PFSK-1 (cell line): ENCODE measurements around the gene EIF1B.

Source experiments
- FOXP2 ChIP-seq: optimal IDR thresholded peaks from 2 replicates; pipeline ENCODE3; 2011; ENCODE audit warnings: borderline replicate concordance, control low read depth, inconsistent platforms; ENCODE audit not compliant: insufficient read depth; ENCODE audit errors: extremely low read length, extremely low read depth
- POLR2AphosphoS5 ChIP-seq: IDR thresholded peaks from 2 replicates; pipeline ENCODE4 v1.6.1; 2012; ENCODE audit warnings: low read depth, mild to moderate bottlenecking, control low read depth, low read length, moderate library complexity
- REST ChIP-seq, 2 experiments: IDR thresholded peaks; 2 replicates each; pipeline versions ENCODE4 v1.6.1 to v1.8.0; 2011 to 2012; ENCODE audit warnings: low read depth in 2 of 2, low read length in 2 of 2, control low read depth in 1 of 2, inconsistent platforms in 1 of 2, mild to moderate bottlenecking in 1 of 2, moderate library complexity in 1 of 2; ENCODE audit not compliant: insufficient read depth in 1 of 2
- SIN3A ChIP-seq: IDR thresholded peaks from 2 replicates; pipeline ENCODE4 v1.6.1; 2012; ENCODE audit warnings: mild to moderate bottlenecking, low read length, moderate library complexity, borderline replicate concordance; ENCODE audit not compliant: insufficient read depth
- TAF1 ChIP-seq: IDR thresholded peaks from 2 replicates; pipeline ENCODE4 v1.6.1; 2012; ENCODE audit warnings: low read length, control low read depth, borderline replicate concordance; ENCODE audit not compliant: insufficient read depth

EIF1B gene

GRCh38 chr3:40290396-40290795 is 19.1 kb upstream of the EIF1B start:
- TF ChIP-seq SIN3A: no peak
- TF ChIP-seq POLR2AphosphoS5: no peak
- TF ChIP-seq FOXP2: no peak
- no peak for TF ChIP-seq REST (IDR thresholded peaks at IDR 0.05; ENCODE audit: insufficient read depth in 1 of 2, low read depth in 2 of 2, low read length in 2 of 2)
- TF ChIP-seq TAF1: no peak

DNA sequence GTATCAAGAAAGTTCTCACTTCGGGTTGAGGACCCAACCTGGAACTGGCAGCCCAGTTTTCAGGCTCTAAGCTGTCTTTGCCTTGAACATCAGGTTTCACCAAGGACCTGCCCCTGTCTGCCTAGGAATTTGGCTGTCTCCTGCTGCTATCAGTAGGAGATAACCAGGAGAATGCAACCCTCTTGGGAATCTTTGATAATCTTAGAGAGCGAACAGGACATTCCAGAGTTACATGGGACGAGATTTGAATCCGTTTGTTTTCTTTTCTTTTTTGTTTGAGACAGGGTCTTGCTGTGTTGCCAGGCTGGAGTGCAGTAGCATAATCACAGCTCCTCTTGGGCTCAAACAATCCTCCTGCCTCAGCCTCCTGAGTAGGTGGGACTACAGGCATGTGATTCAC is 18.0 kb upstream of the EIF1B start:
- TF ChIP-seq POLR2AphosphoS5 (no peak), REST (IDR thresholded peaks at IDR 0.05; ENCODE audit: insufficient read depth in 1 of 2, low read depth in 2 of 2, low read length in 2 of 2) (no peak), TAF1 (no peak), SIN3A (no peak), FOXP2 (no peak)

GRCh38 chr3:40292637-40293349 is 16.7 kb upstream of the EIF1B start:
- TF ChIP-seq FOXP2: no peak
- TF ChIP-seq POLR2AphosphoS5: no peak
- no peak for TF ChIP-seq REST (IDR thresholded peaks at IDR 0.05; ENCODE audit: insufficient read depth in 1 of 2, low read depth in 2 of 2, low read length in 2 of 2)
- no peak for TF ChIP-seq SIN3A
- no peak for TF ChIP-seq TAF1

DNA sequence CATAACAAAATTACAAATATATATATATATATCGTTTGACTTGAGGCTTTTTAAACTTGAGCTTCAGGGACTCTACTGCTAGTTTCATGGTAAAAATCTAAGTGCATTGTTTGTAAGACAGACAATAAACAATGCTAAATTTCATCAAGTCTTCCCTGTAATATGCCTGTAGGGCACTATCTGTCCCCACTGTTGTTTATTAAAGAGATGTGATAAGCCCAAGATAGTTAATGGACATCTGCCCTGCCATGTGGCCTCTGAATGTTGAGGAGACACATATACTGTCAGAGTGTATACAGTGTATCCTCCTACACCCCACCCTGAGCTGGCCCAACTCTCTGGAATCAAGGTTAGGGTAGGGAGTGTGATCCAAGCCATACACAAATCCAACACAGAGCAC is 15.1 kb upstream of the EIF1B start:
- TF ChIP-seq REST (IDR thresholded peaks at IDR 0.05; ENCODE audit: insufficient read depth in 1 of 2, low read depth in 2 of 2, low read length in 2 of 2) (no peak), FOXP2 (no peak), TAF1 (no peak), SIN3A (no peak), POLR2AphosphoS5 (no peak)

GRCh38 chr3:40298075-40298474 is 11.4 kb upstream of the EIF1B start:
- TF ChIP-seq TAF1 (no peak), POLR2AphosphoS5 (no peak)
